PC-9 (cell line): Measurements from ENCODE around the gene NCMAP. TPM values are rescaled to one million over a fixed set of nuclear protein-coding genes. Genes with fewer than 3 reads are reported as not detected.
"Not testable (repeated sequence)": the region's sequence is repeated elsewhere in the genome, so short reads cannot be mapped to it uniquely, and the experiment has no call there.

Experiments
- BruUV-seq: library from RNA; stranded (reverse); fragments of 400-500 nt; replicated peaks from 2 replicates; lab custom pipeline; 2021; lab: Mats Ljungman, UMichigan
- CTCF ChIA-PET: fragments of 300-600 bp; sonication (Branson Sonifier 250); formaldehyde crosslinking; loops from one replicate; lab custom pipeline; 2022; ENCODE audit warnings: antibody characterized with exemption; lab: Charles Lee
- POLR2A ChIA-PET: fragments of 300-600 bp; sonication (Branson Sonifier 250); formaldehyde crosslinking; loops from one replicate; lab custom pipeline; 2022; ENCODE audit warnings: antibody characterized with exemption; ENCODE audit not compliant: unreplicated experiment; lab: Charles Lee
- DNase-seq, 2 experiments: peaks; one replicate each; pipeline versions ENCODE4 v3.0.0 to v3.0.0-alpha.2; 2015 to 2022; ENCODE audit warnings: mixed read lengths in 1 of 2
- H2AFZ ChIP-seq: fragments of 200-600 bp; sonication (generic); 2 replicates; pipeline ENCODE4 v1.8.1; 2017; ENCODE audit warnings: antibody characterized with exemption
- H3F3A ChIP-seq: fragments of 200-600 bp; sonication (generic); 2 replicates; pipeline ENCODE4 v1.8.1; 2017; ENCODE audit warnings: antibody characterized with exemption, mild to moderate bottlenecking, low read depth; ENCODE audit not compliant: insufficient read depth
- H3K27ac ChIP-seq: fragments of 200-600 bp; sonication (generic); 2 replicates; pipeline ENCODE4 v1.6.1; 2016; ENCODE audit warnings: mixed run types
- H3K27me3 ChIP-seq: fragments of 200-600 bp; sonication (generic); 2 replicates; pipeline ENCODE4 v1.6.1; 2016; ENCODE audit warnings: low read depth, mixed run types; ENCODE audit not compliant: insufficient read depth
- H3K36me3 ChIP-seq: fragments of 200-600 bp; sonication (generic); 2 replicates; pipeline ENCODE4 v1.6.1; 2016; ENCODE audit warnings: low read depth, mixed run types
- H3K4me1 ChIP-seq: fragments of 200-600 bp; sonication (generic); replicated peaks from 2 replicates; pipeline ENCODE4 v1.6.1; 2016; ENCODE audit warnings: mixed run types; ENCODE audit not compliant: insufficient read depth
- H3K4me2 ChIP-seq: fragments of 200-600 bp; sonication (generic); 2 replicates; pipeline ENCODE4 v1.6.1; 2017; ENCODE audit warnings: mixed run types
- H3K4me3 ChIP-seq: fragments of 200-600 bp; sonication (generic); 2 replicates; pipeline ENCODE4 v1.6.1; 2016; ENCODE audit warnings: mixed run types
- H3K79me2 ChIP-seq: fragments of 200-600 bp; sonication (generic); 2 replicates; pipeline ENCODE4 v1.6.1; 2017; ENCODE audit warnings: low read depth, mixed run types
- H3K9me2 ChIP-seq: fragments of 200-600 bp; sonication (generic); 2 replicates; pipeline ENCODE4 v1.8.1; 2017; ENCODE audit warnings: mild to moderate bottlenecking; ENCODE audit not compliant: insufficient read depth
- H3K9me3 ChIP-seq: fragments of 200-600 bp; sonication (generic); 2 replicates; pipeline ENCODE4 v1.8.1; 2016; ENCODE audit warnings: low read depth; ENCODE audit not compliant: insufficient read depth
- H4K20me1 ChIP-seq: fragments of 200-600 bp; sonication (generic); 2 replicates; pipeline ENCODE4 v1.8.1; 2017; ENCODE audit not compliant: insufficient read depth
- EZH2 ChIP-seq: fragments of 200-600 bp; sonication (generic); IDR thresholded peaks from 2 replicates; pipeline ENCODE4 v1.8.0; 2017; ENCODE audit warnings: antibody characterized with exemption, low read depth
- intact Hi-C: fragments of 100-400 bp; cut with micrococcal nuclease; formaldehyde crosslinking; loops from one replicate; pipeline ENCODE4 v1.10.0; 2022; ENCODE audit not compliant: unreplicated experiment
- total RNA-seq: library from RNA; stranded (reverse); gene quantifications from 2 replicates; pipeline ENCODE4 v1.2.3, GENCODE V29; 2021
- TF ChIP-seq, protein P1 (sequence below): fragments of 200-600 bp; sonication (generic); conservative IDR thresholded peaks from 2 replicates; pipeline ENCODE4 v1.6.1; 2017; ENCODE audit warnings: mixed run types, antibody characterized with exemption, mild to moderate bottlenecking, moderate library complexity

Gene NCMAP
- total RNA-seq, 1 experiment from 2014 or later, result 0.20 TPM

GRCh38 chr1:24547195-24547594, 8.7 kb upstream of the NCMAP start:
- no peak for TF ChIP-seq EZH2
- TF ChIP-seq, protein P1, sequence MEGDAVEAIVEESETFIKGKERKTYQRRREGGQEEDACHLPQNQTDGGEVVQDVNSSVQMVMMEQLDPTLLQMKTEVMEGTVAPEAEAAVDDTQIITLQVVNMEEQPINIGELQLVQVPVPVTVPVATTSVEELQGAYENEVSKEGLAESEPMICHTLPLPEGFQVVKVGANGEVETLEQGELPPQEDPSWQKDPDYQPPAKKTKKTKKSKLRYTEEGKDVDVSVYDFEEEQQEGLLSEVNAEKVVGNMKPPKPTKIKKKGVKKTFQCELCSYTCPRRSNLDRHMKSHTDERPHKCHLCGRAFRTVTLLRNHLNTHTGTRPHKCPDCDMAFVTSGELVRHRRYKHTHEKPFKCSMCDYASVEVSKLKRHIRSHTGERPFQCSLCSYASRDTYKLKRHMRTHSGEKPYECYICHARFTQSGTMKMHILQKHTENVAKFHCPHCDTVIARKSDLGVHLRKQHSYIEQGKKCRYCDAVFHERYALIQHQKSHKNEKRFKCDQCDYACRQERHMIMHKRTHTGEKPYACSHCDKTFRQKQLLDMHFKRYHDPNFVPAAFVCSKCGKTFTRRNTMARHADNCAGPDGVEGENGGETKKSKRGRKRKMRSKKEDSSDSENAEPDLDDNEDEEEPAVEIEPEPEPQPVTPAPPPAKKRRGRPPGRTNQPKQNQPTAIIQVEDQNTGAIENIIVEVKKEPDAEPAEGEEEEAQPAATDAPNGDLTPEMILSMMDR, result no peak
- ChIA-PET POLR2A (no interaction called here), CTCF (no interaction called here)
- Histone ChIP-seq H3K27ac (no peak overlapping the region), H3K4me2 (no peak overlapping the region), H4K20me1 (no peaks in the 10 kb centered on the region), H3K9me3 (no peaks in the 10 kb centered on the region), H3K4me3 (no peak overlapping the region), H3F3A (peaks cover 7% of the 10 kb centered on the region; the same call in 1 of the 2 replicates), H2AFZ (no peak overlapping the region), H3K4me1 (peaks cover 15% of the 10 kb centered on the region), H3K36me3 (no peaks in the 10 kb centered on the region), H3K79me2 (no peaks in the 10 kb centered on the region), H3K9me2 (no peaks in the 10 kb centered on the region), H3K27me3 (no peaks in the 10 kb centered on the region)
- DNase-seq, result no peak
- intact Hi-C loops, result no loop called here
- BruUV-seq, result no TSS peak

- H3K36me3 ChIP-seq, result no peaks in the 10 kb centered on the region
- intact Hi-C loops, result no loop called here
These were observed 7.8 kb upstream of the NCMAP start for GRCh38 chr1:24548070-24548469.

DNA sequence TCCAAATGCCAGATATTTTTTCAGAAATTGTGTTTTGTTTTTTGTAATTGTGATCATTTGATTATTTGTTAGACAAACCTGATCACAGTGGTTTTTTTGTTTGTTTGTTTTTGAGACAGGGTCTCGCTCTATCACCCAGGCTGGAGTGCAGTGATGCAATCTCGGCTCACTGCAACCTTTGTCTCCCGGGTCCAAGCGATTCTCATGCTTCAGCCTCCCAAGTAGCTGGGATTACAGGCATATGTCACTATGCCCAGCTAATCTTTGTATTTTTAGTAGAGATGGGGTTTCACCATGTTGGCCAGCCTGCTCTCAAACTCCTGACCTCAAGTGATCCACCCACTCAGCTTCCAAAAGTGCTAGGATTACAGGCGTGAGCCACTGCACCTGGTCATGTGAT, 6.7 kb upstream of the NCMAP start:
- CTCF ChIA-PET, H2AFZ ChIP-seq, H3F3A ChIP-seq, intact Hi-C loops, H3K9me3 ChIP-seq, H3K79me2 ChIP-seq, H3K9me2 ChIP-seq, H3K4me2 ChIP-seq, H4K20me1 ChIP-seq, H3K4me1 ChIP-seq, POLR2A ChIA-PET, H3K36me3 ChIP-seq, H3K27me3 ChIP-seq, DNase-seq, BruUV-seq, H3K4me3 ChIP-seq, H3K27ac ChIP-seq: not testable (repeated sequence)

More at GRCh38 chr1:24548070-24548469, 7.8 kb upstream of the NCMAP start:
- H3K4me2 ChIP-seq, result no peak overlapping the region
- no peaks in the 10 kb centered on the region for H3K27me3 ChIP-seq
- no peak overlapping the region for H3K4me3 ChIP-seq
- CTCF ChIA-PET, result interaction anchor here (0.7 kb wide), 1 partner anchor 141 kb away, joined by 12 read pairs; no protein-coding TSS in a partner anchor
- peaks cover 7% of the 10 kb centered on the region; the same call in 1 of the 2 replicates for H3F3A ChIP-seq
- no peaks in the 10 kb centered on the region for H3K79me2 ChIP-seq
- H3K9me2 ChIP-seq, result no peaks in the 10 kb centered on the region
- no peak overlapping the region for H2AFZ ChIP-seq
- TF ChIP-seq, protein P1, result no peak
- TF ChIP-seq EZH2, result no peak
- DNase-seq, result no peak
- no peak overlapping the region for H3K27ac ChIP-seq
- H3K9me3 ChIP-seq, result no peaks in the 10 kb centered on the region
- POLR2A ChIA-PET, result no interaction called here
- no peaks in the 10 kb centered on the region for H4K20me1 ChIP-seq
- H3K4me1 ChIP-seq, result peaks cover 15% of the 10 kb centered on the region
- BruUV-seq, result no TSS peak

DNA sequence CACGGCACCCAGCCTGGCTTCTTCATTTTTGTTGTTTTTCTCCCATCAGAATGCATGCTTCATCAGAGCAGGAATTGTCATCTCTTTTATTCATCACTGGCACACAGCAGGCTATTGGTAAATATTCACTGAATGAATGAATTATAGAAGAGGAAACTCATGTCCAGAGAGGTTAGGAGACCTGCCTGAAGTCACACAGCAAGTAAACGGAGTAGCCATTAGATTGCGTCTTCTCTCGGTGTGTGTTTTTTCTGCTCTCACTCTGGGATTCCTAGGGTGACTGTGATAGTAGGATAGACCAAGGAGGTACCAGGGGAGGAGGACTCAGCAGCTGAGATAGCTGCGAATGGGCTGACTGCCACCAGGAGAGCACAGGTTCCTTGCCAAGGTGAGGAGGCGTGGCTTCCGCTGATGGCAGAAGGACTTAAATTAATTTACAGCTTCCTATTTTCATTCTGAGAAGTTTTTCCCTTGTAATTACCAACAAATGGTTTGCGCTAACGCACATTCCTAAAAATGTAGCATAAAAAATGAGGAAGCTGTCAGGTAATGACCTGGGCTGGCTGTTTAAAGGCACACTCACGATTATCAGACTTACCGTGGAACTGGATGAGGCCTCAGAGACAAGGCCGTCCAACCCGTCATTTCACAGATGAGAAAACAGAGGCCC, 4.5 kb upstream of the NCMAP start:
- intact Hi-C loops, result no loop called here

More for the DNA sequence above, 4.5 kb upstream of the NCMAP start:
- Histone ChIP-seq H3K9me2 (no peaks in the 10 kb centered on the region), H3F3A (no peaks in the 10 kb centered on the region), H4K20me1 (no peaks in the 10 kb centered on the region), H2AFZ (no peak overlapping the region), H3K4me2 (no peak overlapping the region), H3K4me3 (no peak overlapping the region), H3K36me3 (no peaks in the 10 kb centered on the region), H3K27me3 (peaks cover 3% of the 10 kb centered on the region), H3K9me3 (no peaks in the 10 kb centered on the region), H3K27ac (no peak overlapping the region), H3K79me2 (no peaks in the 10 kb centered on the region), H3K4me1 (no peaks in the 10 kb centered on the region)
- TF ChIP-seq EZH2, result no peak
- TF ChIP-seq, protein P1, result no peak
- ChIA-PET CTCF (no interaction called here), POLR2A (no interaction called here)
- no TSS peak for BruUV-seq
- DNase-seq, result no peak
